NCI-H82 treated with DMSO at 0.1 percent for 48 hours (cell line): Measurements from ENCODE around the gene ZMYND19.
A peak's percentile ranks its signal among the peaks of the same experiment; 100 is the strongest.
"Not testable (repeated sequence)": the region's sequence is repeated elsewhere in the genome, so short reads cannot be mapped to it uniquely, and the experiment has no call there.

ENCODE experiments used
- DNase-seq: peaks from one replicate; lab custom pipeline; 2025; ENCODE audit not compliant: unreplicated experiment; lab: John Stamatoyannopoulos, UW

ZMYND19 gene

GRCh38 chr9:137564134-137564533 is 26.2 kb downstream of the ZMYND19 start:
- DNase-seq, result no peak

- DNase-seq, result no peak
Measured at GRCh38 chr9:137558127-137558526, 32.2 kb downstream of the ZMYND19 start.

- DNase-seq, result no peak
Measured at GRCh38 chr9:137556069-137556838, 34.1 kb downstream of the ZMYND19 start.

- no peak for DNase-seq
Measured at GRCh38 chr9:137555179-137555578, 35.1 kb downstream of the ZMYND19 start.

- no peak for DNase-seq
Measured at GRCh38 chr9:137554349-137554748, 36.0 kb downstream of the ZMYND19 start.

GRCh38 chr9:137553654-137554053 is 36.7 kb downstream of the ZMYND19 start:
- DNase-seq, result not testable (repeated sequence)

GRCh38 chr9:137552022-137552768 is 38.1 kb downstream of the ZMYND19 start:
- no peak for DNase-seq

GRCh38 chr9:137551264-137552021 is 38.9 kb downstream of the ZMYND19 start, which contains the start of gene MRPL41:
TSS of gene MRPL41 (plus strand) at chr9:137551879. CDS start at chr9:137552082, 203 bp downstream.
- DNase-seq, result peak; percentile 73

GRCh38 chr9:137550958-137551263 is 39.4 kb downstream of the ZMYND19 start:
- not testable (repeated sequence) for DNase-seq

- DNase-seq, result peak; percentile 19
Measured at GRCh38 chr9:137550231-137550621, 40.1 kb downstream of the ZMYND19 start, which contains the start of gene PNPLA7. TSS of gene PNPLA7 (minus strand) at chr9:137550402. CDS start at chr9:137550197, 205 bp downstream.

GRCh38 chr9:137547687-137548543 is 42.4 kb downstream of the ZMYND19 start:
- no peak for DNase-seq

GRCh38 chr9:137545123-137545522 is 45.2 kb downstream of the ZMYND19 start:
- no peak for DNase-seq

- DNase-seq, result no peak
Measured at GRCh38 chr9:137544176-137544760, 46.0 kb downstream of the ZMYND19 start.

GRCh38 chr9:137543237-137543963 is 46.9 kb downstream of the ZMYND19 start:
- no peak for DNase-seq

- no peak for DNase-seq
Measured at GRCh38 chr9:137542486-137542885, 47.8 kb downstream of the ZMYND19 start.

- no peak for DNase-seq
Measured at GRCh38 chr9:137540536-137540935, 49.8 kb downstream of the ZMYND19 start.

GRCh38 chr9:137538058-137538457 is 52.3 kb downstream of the ZMYND19 start:
- no peak for DNase-seq

GRCh38 chr9:137536594-137537131 is 53.6 kb downstream of the ZMYND19 start:
- DNase-seq, result not testable (repeated sequence)

- no peak for DNase-seq
Measured at GRCh38 chr9:137535120-137535428, 55.2 kb downstream of the ZMYND19 start.
